H9 (cell line): Measurements from ENCODE around the gene TOB2. TPM values are rescaled to one million over a fixed set of nuclear protein-coding genes. Genes with fewer than 3 reads are reported as not detected.

Experiments
- DNase-seq: peaks from one replicate; pipeline ENCODE4 v3.0.0-alpha.2; 2017
- H2AFZ ChIP-seq: one replicate; pipeline ENCODE4 v1.6.1; 2013; ENCODE audit warnings: mild to moderate bottlenecking, low read length, control low read depth, moderate library complexity
- H2AK5ac ChIP-seq: 2 replicates; pipeline ENCODE4 v1.6.1; 2013; ENCODE audit warnings: low read length, control low read depth, mixed read lengths; ENCODE audit not compliant: insufficient read length
- H2BK120ac ChIP-seq: one replicate; pipeline ENCODE4 v1.6.1; 2013; ENCODE audit warnings: low read depth, mild to moderate bottlenecking, low read length, control low read depth, inconsistent platforms; ENCODE audit not compliant: poor library complexity, severe bottlenecking
- H2BK12ac ChIP-seq: 2 replicates; pipeline ENCODE4 v1.6.1; 2013; ENCODE audit warnings: low read length, control low read depth, mixed read lengths, low read depth; ENCODE audit not compliant: insufficient read length
- H2BK15ac ChIP-seq: 2 replicates; pipeline ENCODE4 v1.6.1; 2013; ENCODE audit warnings: low read depth, low read length, control low read depth
- H2BK20ac ChIP-seq: one replicate; pipeline ENCODE4 v1.6.1; 2013; ENCODE audit warnings: low read depth, mild to moderate bottlenecking, low read length, control low read depth, inconsistent platforms; ENCODE audit not compliant: poor library complexity, severe bottlenecking
- H2BK5ac ChIP-seq: 2 replicates; pipeline ENCODE4 v1.6.1; 2013; ENCODE audit warnings: low read length, control low read depth, mixed read lengths; ENCODE audit not compliant: insufficient read length
- H3K14ac ChIP-seq: 2 replicates; pipeline ENCODE4 v1.6.1; 2013; ENCODE audit warnings: low read length, control low read depth; ENCODE audit not compliant: insufficient read depth
- H3K18ac ChIP-seq: 2 replicates; pipeline ENCODE4 v1.6.1; 2013; ENCODE audit warnings: low read depth, mild to moderate bottlenecking, mixed read lengths, low read length, control low read depth; ENCODE audit not compliant: insufficient read length
- H3K23ac ChIP-seq: 2 replicates; pipeline ENCODE4 v1.6.1; 2013; ENCODE audit warnings: low read length, control low read depth, mixed read lengths, low read depth; ENCODE audit not compliant: insufficient read length
- H3K23me2 ChIP-seq: 2 replicates; pipeline ENCODE4 v1.6.1; 2013; ENCODE audit warnings: low read depth, mild to moderate bottlenecking, mixed read lengths, low read length, control low read depth; ENCODE audit not compliant: insufficient read length, poor library complexity, severe bottlenecking
- H3K27ac ChIP-seq: 2 replicates; pipeline ENCODE4 v1.5.1; 2013; ENCODE audit warnings: low read length, control low read depth, mixed read lengths, low read depth; ENCODE audit not compliant: insufficient read length
- H3K27me3 ChIP-seq: 2 replicates; pipeline ENCODE4 v1.6.1; 2013; ENCODE audit warnings: low read length, control low read depth, inconsistent platforms; ENCODE audit not compliant: insufficient read depth
- H3K4ac ChIP-seq: 2 replicates; pipeline ENCODE4 v1.6.1; 2013; ENCODE audit warnings: low read depth, mild to moderate bottlenecking, control low read depth, inconsistent platforms, low read length, moderate library complexity
- H3K4me1 ChIP-seq: 2 replicates; pipeline ENCODE4 v1.6.1; 2013; ENCODE audit warnings: low read length, control low read depth, inconsistent platforms; ENCODE audit not compliant: insufficient read depth
- H3K4me2 ChIP-seq: 2 replicates; pipeline ENCODE4 v1.6.1; 2013; ENCODE audit warnings: low read length, control low read depth, mixed read lengths; ENCODE audit not compliant: insufficient read length, insufficient read depth
- H3K56ac ChIP-seq: 2 replicates; pipeline ENCODE4 v1.6.1; 2013; ENCODE audit warnings: low read depth, mild to moderate bottlenecking, mixed read lengths, low read length, control low read depth; ENCODE audit not compliant: insufficient read length
- H3K79me1 ChIP-seq: 2 replicates; pipeline ENCODE4 v1.6.1; 2013; ENCODE audit warnings: low read depth, mild to moderate bottlenecking, moderate library complexity, low read length, control low read depth, inconsistent platforms; ENCODE audit not compliant: insufficient read depth, poor library complexity, severe bottlenecking
- H3K79me2 ChIP-seq: 2 replicates; pipeline ENCODE4 v1.6.1; 2013; ENCODE audit warnings: low read length, control low read depth, inconsistent platforms; ENCODE audit not compliant: insufficient read depth
- H3K9ac ChIP-seq: 2 replicates; pipeline ENCODE4 v1.6.1; 2013; ENCODE audit warnings: low read length, control low read depth, mixed read lengths; ENCODE audit not compliant: insufficient read length; ENCODE audit errors: extremely low read depth
- H3K9me3 ChIP-seq: one replicate; pipeline ENCODE4 v1.6.1; 2013; ENCODE audit warnings: low read depth, low read length, inconsistent platforms; ENCODE audit not compliant: control insufficient read depth
- H3T11ph ChIP-seq: one replicate; pipeline ENCODE4 v1.6.1; 2013; ENCODE audit warnings: mild to moderate bottlenecking, low read length, control low read depth, inconsistent platforms
- H4K20me1 ChIP-seq: one replicate; pipeline ENCODE4 v1.6.1; 2013; ENCODE audit not compliant: control insufficient read depth, insufficient read length, insufficient read depth
- H4K5ac ChIP-seq: 2 replicates; pipeline ENCODE4 v1.6.1; 2013; ENCODE audit warnings: low read depth, mild to moderate bottlenecking, mixed read lengths, low read length, control low read depth; ENCODE audit not compliant: insufficient read length
- H4K8ac ChIP-seq: replicated peaks from 2 replicates; pipeline ENCODE4 v1.6.1; 2013; ENCODE audit warnings: low read length, control low read depth, mixed read lengths, low read depth; ENCODE audit not compliant: insufficient read length
- H4K91ac ChIP-seq: 2 replicates; pipeline ENCODE4 v1.6.1; 2013; ENCODE audit warnings: low read depth, mild to moderate bottlenecking, moderate library complexity, mixed read lengths, low read length, control low read depth; ENCODE audit not compliant: insufficient read length
- H3K27ac Mint-ChIP-seq, 3 experiments: 2 replicates in 2 of 3; 3 replicates in 1 of 3; pipeline ENCODE4 v1.8.0; 2020 to 2021; ENCODE audit warnings: mixed read lengths in 3 of 3, mild to moderate bottlenecking in 1 of 3, moderate library complexity in 1 of 3
- H3K27me3 Mint-ChIP-seq: 2 replicates; pipeline ENCODE4 v1.8.0; 2021; ENCODE audit warnings: low read depth, mild to moderate bottlenecking, moderate library complexity, mixed read lengths
- H3K36me3 Mint-ChIP-seq, 3 experiments: 2 replicates in 2 of 3; 3 replicates in 1 of 3; pipeline ENCODE4 v1.8.0; 2020 to 2021; ENCODE audit warnings: low read depth in 3 of 3, mixed read lengths in 3 of 3; ENCODE audit not compliant: insufficient read depth in 1 of 3
- H3K4me1 Mint-ChIP-seq, 2 experiments: 2 replicates each; pipeline ENCODE4 v1.8.0; 2020; ENCODE audit warnings: mixed read lengths in 2 of 2
- H3K4me3 Mint-ChIP-seq, 2 experiments: 2 replicates in 1 of 2; 3 replicates in 1 of 2; pipeline ENCODE4 v1.8.0; 2020 to 2021; ENCODE audit warnings: mild to moderate bottlenecking in 2 of 2, mixed read lengths in 2 of 2, moderate library complexity in 1 of 2
- H3K9me3 Mint-ChIP-seq, 2 experiments: 2 replicates in 1 of 2; 3 replicates in 1 of 2; pipeline ENCODE4 v1.8.0; 2020; ENCODE audit warnings: mild to moderate bottlenecking in 2 of 2, mixed read lengths in 2 of 2, moderate library complexity in 1 of 2
- WGBS: extraction: QIAGEN DNeasy Blood & Tissue Kit; methylation state at CpG from one replicate; pipeline ENCODE4 v1.1.7; 2013; ENCODE audit warnings: missing lambda C conversion rate, low lambda C conversion rate, mixed read lengths; ENCODE audit not compliant: insufficient read length; ENCODE audit errors: extremely low coverage; 5-methylcytosine and 5-hydroxymethylcytosine counted together
- total RNA-seq: library from RNA; stranded (reverse); gene quantifications from 2 replicates; pipeline ENCODE4 v1.2.1, GENCODE V29; 2021
- TF ChIP-seq, protein P1 (sequence below): fragments of 200-600 bp; sonication (generic); conservative IDR thresholded peaks from 3 replicates; pipeline ENCODE4 v1.8.0; 2021; ENCODE audit warnings: antibody characterized with exemption, mild to moderate bottlenecking

TOB2 gene
- total RNA-seq, 1 experiment from 2014 or later: 75.8 TPM

- TF ChIP-seq, protein P1, sequence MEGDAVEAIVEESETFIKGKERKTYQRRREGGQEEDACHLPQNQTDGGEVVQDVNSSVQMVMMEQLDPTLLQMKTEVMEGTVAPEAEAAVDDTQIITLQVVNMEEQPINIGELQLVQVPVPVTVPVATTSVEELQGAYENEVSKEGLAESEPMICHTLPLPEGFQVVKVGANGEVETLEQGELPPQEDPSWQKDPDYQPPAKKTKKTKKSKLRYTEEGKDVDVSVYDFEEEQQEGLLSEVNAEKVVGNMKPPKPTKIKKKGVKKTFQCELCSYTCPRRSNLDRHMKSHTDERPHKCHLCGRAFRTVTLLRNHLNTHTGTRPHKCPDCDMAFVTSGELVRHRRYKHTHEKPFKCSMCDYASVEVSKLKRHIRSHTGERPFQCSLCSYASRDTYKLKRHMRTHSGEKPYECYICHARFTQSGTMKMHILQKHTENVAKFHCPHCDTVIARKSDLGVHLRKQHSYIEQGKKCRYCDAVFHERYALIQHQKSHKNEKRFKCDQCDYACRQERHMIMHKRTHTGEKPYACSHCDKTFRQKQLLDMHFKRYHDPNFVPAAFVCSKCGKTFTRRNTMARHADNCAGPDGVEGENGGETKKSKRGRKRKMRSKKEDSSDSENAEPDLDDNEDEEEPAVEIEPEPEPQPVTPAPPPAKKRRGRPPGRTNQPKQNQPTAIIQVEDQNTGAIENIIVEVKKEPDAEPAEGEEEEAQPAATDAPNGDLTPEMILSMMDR: no peak
- peaks cover 4 to 50% (median 45%) of the 10 kb centered on the region in 3 experiments; a peak in 5 of 7 replicates for H3K36me3 Mint-ChIP-seq
Observed at GRCh38 chr22:41395531-41396240, 50.9 kb downstream of the TOB2 start.

More at GRCh38 chr22:41395531-41396240, 50.9 kb downstream of the TOB2 start:
- Histone ChIP-seq H3K9ac (no peak overlapping the region), H3K56ac (no peak overlapping the region), H3T11ph (no peak overlapping the region), H2BK15ac (no peak overlapping the region), H2AK5ac (no peak overlapping the region), H4K91ac (no peak overlapping the region), H2BK5ac (no peak overlapping the region), H4K8ac (no peak overlapping the region), H4K5ac (no peak overlapping the region), H2AFZ (no peak overlapping the region), H2BK12ac (no peak overlapping the region), H3K79me2 (no peaks in the 10 kb centered on the region), H2BK120ac (no peak overlapping the region), H2BK20ac (no peak overlapping the region), H3K27me3 (no peaks in the 10 kb centered on the region), H3K27ac (no peak overlapping the region), H3K4me2 (no peak overlapping the region), H3K4ac (no peak overlapping the region), H3K18ac (no peak overlapping the region), H3K4me1 (no peaks in the 10 kb centered on the region), H3K9me3 (no peaks in the 10 kb centered on the region), H3K14ac (no peak overlapping the region), H3K23ac (no peak overlapping the region), H3K79me1 (no peaks in the 10 kb centered on the region), H3K23me2 (no peaks in the 10 kb centered on the region), H4K20me1 (no peaks in the 10 kb centered on the region)
- Mint-ChIP-seq H3K9me3 (no peaks in the 10 kb centered on the region), H3K27ac (no peak overlapping the region), H3K4me1 (peaks cover 4 to 5% of the 10 kb centered on the region in 2 experiments; a peak in 1 of 4 replicates), H3K4me3 (no peak overlapping the region), H3K27me3 (no peaks in the 10 kb centered on the region)
- no peak for DNase-seq
- WGBS: no CpG with 5 or more reads among the region's 37 CpGs
